ENCODE results near the gene FCGR2B.
"Not testable (repeated sequence)": the region's sequence is repeated elsewhere in the genome, so short reads cannot be mapped to it uniquely, and the experiment has no call there.

GRCh38 chr1:161623401-161624051 lies 39.4 kb upstream of the FCGR2B start:
- TF ChIP-seq, protein P1, sequence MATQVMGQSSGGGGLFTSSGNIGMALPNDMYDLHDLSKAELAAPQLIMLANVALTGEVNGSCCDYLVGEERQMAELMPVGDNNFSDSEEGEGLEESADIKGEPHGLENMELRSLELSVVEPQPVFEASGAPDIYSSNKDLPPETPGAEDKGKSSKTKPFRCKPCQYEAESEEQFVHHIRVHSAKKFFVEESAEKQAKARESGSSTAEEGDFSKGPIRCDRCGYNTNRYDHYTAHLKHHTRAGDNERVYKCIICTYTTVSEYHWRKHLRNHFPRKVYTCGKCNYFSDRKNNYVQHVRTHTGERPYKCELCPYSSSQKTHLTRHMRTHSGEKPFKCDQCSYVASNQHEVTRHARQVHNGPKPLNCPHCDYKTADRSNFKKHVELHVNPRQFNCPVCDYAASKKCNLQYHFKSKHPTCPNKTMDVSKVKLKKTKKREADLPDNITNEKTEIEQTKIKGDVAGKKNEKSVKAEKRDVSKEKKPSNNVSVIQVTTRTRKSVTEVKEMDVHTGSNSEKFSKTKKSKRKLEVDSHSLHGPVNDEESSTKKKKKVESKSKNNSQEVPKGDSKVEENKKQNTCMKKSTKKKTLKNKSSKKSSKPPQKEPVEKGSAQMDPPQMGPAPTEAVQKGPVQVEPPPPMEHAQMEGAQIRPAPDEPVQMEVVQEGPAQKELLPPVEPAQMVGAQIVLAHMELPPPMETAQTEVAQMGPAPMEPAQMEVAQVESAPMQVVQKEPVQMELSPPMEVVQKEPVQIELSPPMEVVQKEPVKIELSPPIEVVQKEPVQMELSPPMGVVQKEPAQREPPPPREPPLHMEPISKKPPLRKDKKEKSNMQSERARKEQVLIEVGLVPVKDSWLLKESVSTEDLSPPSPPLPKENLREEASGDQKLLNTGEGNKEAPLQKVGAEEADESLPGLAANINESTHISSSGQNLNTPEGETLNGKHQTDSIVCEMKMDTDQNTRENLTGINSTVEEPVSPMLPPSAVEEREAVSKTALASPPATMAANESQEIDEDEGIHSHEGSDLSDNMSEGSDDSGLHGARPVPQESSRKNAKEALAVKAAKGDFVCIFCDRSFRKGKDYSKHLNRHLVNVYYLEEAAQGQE (IDR thresholded peaks at IDR 0.05; ENCODE audit: insufficient read depth in 1 of 2, low read depth in 2 of 2, low read length in 1 of 2) = not testable (repeated sequence)
- TF ChIP-seq POLR2AphosphoS5 (IDR thresholded peaks at IDR 0.05; ENCODE audit: low read depth, low read length); CTCF (IDR thresholded peaks at IDR 0.05); SIN3A (IDR thresholded peaks at IDR 0.05; ENCODE audit: borderline replicate concordance, insufficient read depth, low read depth, low read length); TCF7L2 (IDR thresholded peaks at IDR 0.05; ENCODE audit: low read depth, low read length): not testable (repeated sequence)
